Tibial nerve (tissue), 4 donors: Measurements from ENCODE around the gene TPCN1. TPM values are rescaled to one million over a fixed set of nuclear protein-coding genes. Genes with fewer than 3 reads are reported as not detected.
"Not testable (repeated sequence)": the region's sequence is repeated elsewhere in the genome, so short reads cannot be mapped to it uniquely, and the experiment has no call there.

Source experiments
- DNase-seq, 2 donors: peaks; one replicate each; pipeline ENCODE4 v3.0.0-alpha.2; 2019; ENCODE audit warnings: low spot score in 2 of 2
- H3K27ac ChIP-seq, 4 donors: fragments of 200-600 bp; sonication (generic) in 3 of 4; one replicate each; pipeline ENCODE4 v1.5.1; 2017 to 2019; ENCODE audit warnings: mild to moderate bottlenecking in 1 of 4
- H3K27me3 ChIP-seq, 2 donors: fragments of 200-600 bp; sonication (generic) in 1 of 2; one replicate each; pipeline versions ENCODE4 v1.5.1 to v1.6.0; 2017 to 2019
- H3K36me3 ChIP-seq, 3 donors: fragments of 200-600 bp; sonication (generic); one replicate each; pipeline ENCODE4 v1.5.1; 2018 to 2019
- H3K4me1 ChIP-seq, 4 donors: fragments of 200-600 bp; sonication (generic) in 3 of 4; one replicate each; pipeline ENCODE4 v1.5.1; 2017 to 2019
- H3K4me3 ChIP-seq, 4 donors: fragments of 200-600 bp; sonication (generic) in 3 of 4; one replicate each; pipeline ENCODE4 v1.5.1; 2017 to 2019; ENCODE audit warnings: mild to moderate bottlenecking in 1 of 4, moderate library complexity in 1 of 4
- H3K9me3 ChIP-seq, 4 donors: fragments of 200-600 bp; sonication (generic) in 3 of 4; one replicate each; pipeline ENCODE4 v1.5.1; 2017 to 2019
- CTCF ChIP-seq, 5 experiments: fragments of 200-600 bp in 3 of 5; fragments of 450-650 bp in 2 of 5; sonication (generic) in 3 of 5; IDR thresholded peaks; one replicate each; pipeline ENCODE4 v1.5.1; 2016 to 2019; ENCODE audit warnings: antibody characterized with exemption in 5 of 5, mild to moderate bottlenecking in 3 of 5, moderate library complexity in 2 of 5
- EP300 ChIP-seq, 2 donors: sonication (generic); formaldehyde crosslinking; IDR thresholded peaks; one replicate each; pipeline ENCODE4 v1.6.1; 2017; ENCODE audit warnings: antibody characterized with exemption in 2 of 2, mild to moderate bottlenecking in 1 of 2
- POLR2A ChIP-seq, 2 donors: fragments of 450-650 bp; IDR thresholded peaks; one replicate each; pipeline ENCODE4 v1.6.1; 2017; ENCODE audit warnings: antibody characterized with exemption in 2 of 2, mild to moderate bottlenecking in 2 of 2, moderate library complexity in 2 of 2
- WGBS, 2 donors: methylation state at CpG; one replicate each; pipeline ENCODE4 v1.1.5; 2018; 5-methylcytosine and 5-hydroxymethylcytosine counted together
- total RNA-seq, 4 donors: library from RNA; depleted of rRNA; stranded (reverse); fragments of >200 nt; gene quantifications; one replicate each; pipeline ENCODE4 v1.1.0, GENCODE V29; 2016

TPCN1 gene
- total RNA-seq, 4 donors from 2014 or later = 62.7 to 77.6 (median 69.8) TPM

GRCh38 chr12:113204804-113205203 lies 16.5 kb upstream of the TPCN1 start:
- no peaks in the 10 kb centered on the region for H3K36me3 ChIP-seq
- WGBS, 2 donors = 68 to 77% methylated on average over 3 of the region's 3 CpGs
- no peak overlapping the region for H3K4me3 ChIP-seq
- H3K4me1 ChIP-seq = peaks cover 0 to 18% (median 6%) of the 10 kb centered on the region in 4 donors
- H3K9me3 ChIP-seq = no peaks in the 10 kb centered on the region
- peak overlapping the region in 1 of 4 donors; percentile 48 for H3K27ac ChIP-seq
- DNase-seq = no peak
- no peaks in the 10 kb centered on the region for H3K27me3 ChIP-seq
- no peak for TF ChIP-seq EP300 (IDR thresholded peaks at IDR 0.05)
- no peak for TF ChIP-seq CTCF (IDR thresholded peaks at IDR 0.05)
- TF ChIP-seq POLR2A (IDR thresholded peaks at IDR 0.05) = no peak

GRCh38 chr12:113206802-113207201 lies 14.5 kb upstream of the TPCN1 start:
- H3K36me3 ChIP-seq, H3K27ac ChIP-seq, DNase-seq, H3K4me3 ChIP-seq, H3K27me3 ChIP-seq, H3K9me3 ChIP-seq: not testable (repeated sequence)
- 94 to 95% methylated on average over 5 of the region's 5 CpGs for WGBS, 2 donors
- H3K4me1 ChIP-seq = peaks cover 0 to 18% (median 6%) of the 10 kb centered on the region in 4 donors

GRCh38 chr12:113207613-113208040 lies 13.6 kb upstream of the TPCN1 start:
- H3K27me3 ChIP-seq = no peaks in the 10 kb centered on the region
- 74 to 76% methylated on average over 6 of the region's 6 CpGs for WGBS, 2 donors
- no peak for DNase-seq
- peak overlapping the region in 1 of 4 donors; percentile 58 for H3K27ac ChIP-seq
- H3K9me3 ChIP-seq = no peaks in the 10 kb centered on the region
- H3K4me1 ChIP-seq = peaks cover 0 to 18% (median 6%) of the 10 kb centered on the region in 4 donors
- H3K36me3 ChIP-seq = no peaks in the 10 kb centered on the region
- TF ChIP-seq CTCF (IDR thresholded peaks at IDR 0.05) (no peak), POLR2A (IDR thresholded peaks at IDR 0.05) (no peak), EP300 (IDR thresholded peaks at IDR 0.05) (no peak)
- H3K4me3 ChIP-seq = no peak overlapping the region

GRCh38 chr12:113208041-113208934 lies 13.0 kb upstream of the TPCN1 start:
- Histone ChIP-seq H3K27ac (peak overlapping the region in 3 of 4 donors; percentile 24 to 58 (median 30)), H3K9me3 (no peaks in the 10 kb centered on the region), H3K27me3 (no peaks in the 10 kb centered on the region), H3K4me3 (no peak overlapping the region), H3K36me3 (no peaks in the 10 kb centered on the region), H3K4me1 (peaks cover 0 to 18% (median 6%) of the 10 kb centered on the region in 4 donors)
- peak in 1 of 2 donors; percentile 47 for DNase-seq
- TF ChIP-seq EP300 (IDR thresholded peaks at IDR 0.05) = peak in 1 of 2 donors; percentile 73
- TF ChIP-seq POLR2A (IDR thresholded peaks at IDR 0.05) = no peak
- 65 to 72% methylated on average over 10 of the region's 10 CpGs for WGBS, 2 donors

- peaks cover 0 to 35% (median 17%) of the 10 kb centered on the region in 4 donors for H3K4me1 ChIP-seq
- no peak overlapping the region for H3K4me3 ChIP-seq
- H3K27ac ChIP-seq = no peak overlapping the region
- H3K9me3 ChIP-seq = no peaks in the 10 kb centered on the region
- DNase-seq = no peak
- WGBS, 2 donors = 95 to 96% methylated on average over 6 of the region's 6 CpGs
- no peaks in the 10 kb centered on the region for H3K36me3 ChIP-seq
- H3K27me3 ChIP-seq = no peaks in the 10 kb centered on the region
- TF ChIP-seq POLR2A (IDR thresholded peaks at IDR 0.05) (no peak), EP300 (IDR thresholded peaks at IDR 0.05) (no peak), CTCF (IDR thresholded peaks at IDR 0.05) (no peak)
Observed at GRCh38 chr12:113211160-113211559, 10.1 kb upstream of the TPCN1 start.

- Histone ChIP-seq H3K4me1 (peaks cover 0 to 42% (median 20%) of the 10 kb centered on the region in 4 donors), H3K27me3 (no peaks in the 10 kb centered on the region), H3K9me3 (no peaks in the 10 kb centered on the region), H3K27ac (peak overlapping the region in 3 of 4 donors; percentile 25 to 73 (median 64)), H3K36me3 (no peaks in the 10 kb centered on the region), H3K4me3 (no peak overlapping the region)
- TF ChIP-seq POLR2A (IDR thresholded peaks at IDR 0.05) = no peak
- peak in 2 of 5 experiments; percentile 43 to 56 for TF ChIP-seq CTCF (IDR thresholded peaks at IDR 0.05)
- peak; percentile 80 to 95 for TF ChIP-seq EP300 (IDR thresholded peaks at IDR 0.05)
- DNase-seq = peak; percentile 73 to 86
- 51 to 56% methylated on average over 5 of the region's 5 CpGs for WGBS, 2 donors
Observed at GRCh38 chr12:113214895-113215400, 6.3 kb upstream of the TPCN1 start.
